Trophoblast cell (in vitro differentiated cells and primary cell): ENCODE results near the gene AGT.

Experiments used
- DNase-seq, 2 donors: peaks; one replicate each; pipeline ENCODE4 v3.0.0-alpha.2; 2016
- H2AFZ ChIP-seq: 2 replicates; pipeline ENCODE4 v1.6.1; 2013; ENCODE audit warnings: low read length, moderate library complexity, mild to moderate bottlenecking; ENCODE audit not compliant: insufficient read depth, poor library complexity
- H2AK5ac ChIP-seq: 2 replicates; pipeline ENCODE4 v1.6.1; 2013; ENCODE audit warnings: mild to moderate bottlenecking, low read length
- H2BK120ac ChIP-seq: 2 replicates; pipeline ENCODE4 v1.6.1; 2013; ENCODE audit warnings: low read length, mild to moderate bottlenecking, moderate library complexity; ENCODE audit not compliant: insufficient read depth, poor library complexity
- H2BK12ac ChIP-seq: 2 replicates; pipeline ENCODE4 v1.6.1; 2013; ENCODE audit warnings: mild to moderate bottlenecking, low read length, moderate library complexity
- H2BK5ac ChIP-seq: 2 replicates; pipeline ENCODE4 v1.6.1; 2013; ENCODE audit warnings: low read length, low read depth, moderate library complexity, mild to moderate bottlenecking; ENCODE audit not compliant: poor library complexity
- H3K14ac ChIP-seq: 2 replicates; pipeline ENCODE4 v1.6.1; 2013; ENCODE audit warnings: mild to moderate bottlenecking, low read length
- H3K18ac ChIP-seq: 2 replicates; pipeline ENCODE4 v1.6.1; 2013; ENCODE audit warnings: mild to moderate bottlenecking, low read length
- H3K23ac ChIP-seq: 2 replicates; pipeline ENCODE4 v1.6.1; 2013; ENCODE audit warnings: low read length
- H3K27ac ChIP-seq: 2 replicates; pipeline ENCODE4 v1.5.1; 2013; ENCODE audit warnings: low read depth, mild to moderate bottlenecking, inconsistent platforms, low read length, moderate library complexity
- H3K27me3 ChIP-seq: 2 replicates; pipeline ENCODE4 v1.6.1; 2013; ENCODE audit warnings: inconsistent platforms, mild to moderate bottlenecking, low read length, moderate library complexity; ENCODE audit not compliant: insufficient read depth
- H3K36me3 ChIP-seq, 2 experiments: 1 replicate in 1 of 2; 2 replicates in 1 of 2; pipeline ENCODE4 v1.6.1; 2013; ENCODE audit warnings: low read length in 2 of 2, mild to moderate bottlenecking in 2 of 2, moderate library complexity in 1 of 2; ENCODE audit not compliant: insufficient read depth in 2 of 2, control insufficient read depth in 1 of 2
- H3K4ac ChIP-seq: 2 replicates; pipeline ENCODE4 v1.6.1; 2013; ENCODE audit warnings: low read depth, mild to moderate bottlenecking, low read length, moderate library complexity
- H3K4me1 ChIP-seq, 2 experiments: 1 replicate in 1 of 2; 2 replicates in 1 of 2; pipeline ENCODE4 v1.6.1; 2013; ENCODE audit warnings: low read length in 2 of 2, mild to moderate bottlenecking in 2 of 2, moderate library complexity in 1 of 2; ENCODE audit not compliant: insufficient read depth in 2 of 2, control insufficient read depth in 1 of 2
- H3K4me2 ChIP-seq: 2 replicates; pipeline ENCODE4 v1.6.1; 2013; ENCODE audit warnings: inconsistent platforms, mild to moderate bottlenecking, low read length, moderate library complexity
- H3K4me3 ChIP-seq: 2 replicates; pipeline ENCODE4 v1.5.1; 2013; ENCODE audit warnings: mild to moderate bottlenecking, low read depth, low read length, inconsistent platforms
- H3K79me1 ChIP-seq: one replicate; pipeline ENCODE4 v1.6.1; 2013; ENCODE audit warnings: low read length
- H3K79me2 ChIP-seq: 2 replicates; pipeline ENCODE4 v1.6.1; 2013; ENCODE audit warnings: low read length, mild to moderate bottlenecking; ENCODE audit not compliant: control insufficient read depth, insufficient read depth, poor library complexity
- H3K9ac ChIP-seq: 2 replicates; pipeline ENCODE4 v1.6.1; 2013; ENCODE audit warnings: mild to moderate bottlenecking, low read length
- H3K9me3 ChIP-seq: 2 replicates; pipeline ENCODE4 v1.6.1; 2013; ENCODE audit warnings: low read depth, mild to moderate bottlenecking, control low read depth, inconsistent platforms, low read length; ENCODE audit not compliant: insufficient read depth
- H4K12ac ChIP-seq: 2 replicates; pipeline ENCODE4 v1.6.1; 2013; ENCODE audit warnings: low read depth, mild to moderate bottlenecking, low read length, moderate library complexity
- H4K8ac ChIP-seq: 2 replicates; pipeline ENCODE4 v1.6.1; 2013; ENCODE audit warnings: low read depth, mild to moderate bottlenecking, low read length, moderate library complexity
- H4K91ac ChIP-seq: one replicate; pipeline ENCODE4 v1.6.1; 2013; ENCODE audit warnings: low read depth, mild to moderate bottlenecking, low read length, moderate library complexity
- WGBS: extraction: QIAGEN DNeasy Blood & Tissue Kit; methylation state at CpG from one replicate; pipeline ENCODE4 v1.1.7; 2013; ENCODE audit warnings: missing lambda C conversion rate; ENCODE audit not compliant: insufficient read length, insufficient coverage; ENCODE audit errors: extremely low coverage; 5-methylcytosine and 5-hydroxymethylcytosine counted together

AGT gene

DNA sequence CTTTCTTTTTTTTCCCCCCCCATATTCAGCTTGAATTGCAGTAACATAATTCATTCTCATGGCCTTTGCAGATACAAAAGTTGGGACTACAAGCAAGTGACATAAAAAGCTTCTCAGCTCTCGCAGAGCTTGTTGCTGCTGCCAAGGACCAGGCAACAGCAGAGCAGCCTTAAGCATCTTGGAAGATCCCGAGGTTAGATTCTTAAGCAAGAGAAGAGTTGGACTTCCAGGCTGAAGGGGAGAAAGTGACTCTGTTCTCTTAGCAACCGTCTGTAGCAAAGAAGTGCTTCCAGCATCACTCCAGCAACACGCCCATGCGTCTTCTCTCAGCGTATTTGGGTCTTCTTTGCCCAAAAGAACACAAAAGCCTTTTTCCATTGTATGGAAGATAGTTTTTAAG lies 20.7 kb downstream of the AGT start:
- Histone ChIP-seq H4K12ac (no peak overlapping the region), H3K23ac (no peak overlapping the region), H3K27me3 (no peaks in the 10 kb centered on the region), H2BK5ac (no peak overlapping the region), H4K91ac (no peak overlapping the region), H3K4ac (no peak overlapping the region), H3K9ac (no peak overlapping the region), H2BK120ac (no peak overlapping the region), H3K4me1 (peaks cover 0 to 3% of the 10 kb centered on the region in 2 experiments), H2AFZ (no peak overlapping the region), H3K79me1 (no peaks in the 10 kb centered on the region), H2BK12ac (no peak overlapping the region), H3K9me3 (peaks cover 2% of the 10 kb centered on the region), H3K14ac (no peak overlapping the region), H3K4me3 (no peak overlapping the region), H3K4me2 (no peak overlapping the region), H3K18ac (no peak overlapping the region), H2AK5ac (no peak overlapping the region), H3K27ac (no peak overlapping the region), H3K79me2 (no peaks in the 10 kb centered on the region), H3K36me3 (peaks cover 18 to 26% of the 10 kb centered on the region in 2 experiments), H4K8ac (no peak overlapping the region)
- WGBS = no CpG with 5 or more reads among the region's 6 CpGs
- DNase-seq = no peak

DNA sequence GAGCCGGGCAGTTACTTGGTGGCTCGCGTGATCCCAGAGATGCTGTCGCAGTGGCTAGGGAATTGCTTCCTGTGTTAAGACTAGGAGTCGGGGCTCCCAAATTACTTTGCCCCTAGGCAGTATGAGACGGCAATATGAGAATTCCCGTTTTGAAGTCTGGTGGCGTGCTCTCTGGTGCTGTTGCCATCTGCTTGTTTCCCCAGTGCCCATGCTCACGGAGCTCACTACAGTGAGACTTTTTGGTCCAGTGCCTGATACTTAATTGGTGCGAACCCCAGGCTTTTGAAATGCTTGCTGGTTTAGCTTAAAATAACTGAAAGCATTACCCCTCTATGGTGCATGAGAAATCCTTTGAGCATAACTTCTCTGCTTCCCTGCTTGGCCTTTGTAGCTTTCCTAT lies 22.3 kb downstream of the AGT start:
- WGBS = no CpG with 5 or more reads among the region's 10 CpGs
- H3K27me3 ChIP-seq = no peaks in the 10 kb centered on the region
- H3K9me3 ChIP-seq = peaks cover 2% of the 10 kb centered on the region
- H4K91ac ChIP-seq = no peak overlapping the region
- no peak overlapping the region for H3K9ac ChIP-seq
- H2BK5ac ChIP-seq = no peak overlapping the region
- no peak overlapping the region for H2AK5ac ChIP-seq
- H3K4me3 ChIP-seq = no peak overlapping the region
- no peak overlapping the region for H2AFZ ChIP-seq
- no peak overlapping the region for H4K8ac ChIP-seq
- no peak overlapping the region for H3K18ac ChIP-seq
- H3K4me1 ChIP-seq = peaks cover 0 to 3% of the 10 kb centered on the region in 2 experiments
- H3K4ac ChIP-seq = no peak overlapping the region
- H4K12ac ChIP-seq = no peak overlapping the region
- H3K23ac ChIP-seq = no peak overlapping the region
- DNase-seq = no peak
- H3K27ac ChIP-seq = no peak overlapping the region
- H3K4me2 ChIP-seq = no peak overlapping the region
- no peak overlapping the region for H3K14ac ChIP-seq
- no peaks in the 10 kb centered on the region for H3K79me2 ChIP-seq
- H3K79me1 ChIP-seq = no peaks in the 10 kb centered on the region
- peaks cover 22 to 31% of the 10 kb centered on the region in 2 experiments for H3K36me3 ChIP-seq
- no peak overlapping the region for H2BK12ac ChIP-seq
- H2BK120ac ChIP-seq = no peak overlapping the region

- H4K12ac ChIP-seq = no peak overlapping the region
- peaks cover 0 to 3% of the 10 kb centered on the region in 2 experiments for H3K4me1 ChIP-seq
- no peak overlapping the region for H3K27ac ChIP-seq
- no peak overlapping the region for H3K14ac ChIP-seq
- no peak for DNase-seq
- H3K4ac ChIP-seq = no peak overlapping the region
- no peak overlapping the region for H3K4me3 ChIP-seq
- H3K23ac ChIP-seq = no peak overlapping the region
- no peak overlapping the region for H2AFZ ChIP-seq
- H3K9ac ChIP-seq = no peak overlapping the region
- H3K9me3 ChIP-seq = peaks cover 2% of the 10 kb centered on the region
- no peak overlapping the region for H4K91ac ChIP-seq
- H2BK120ac ChIP-seq = no peak overlapping the region
- no peaks in the 10 kb centered on the region for H3K79me1 ChIP-seq
- no peaks in the 10 kb centered on the region for H3K79me2 ChIP-seq
- no peaks in the 10 kb centered on the region for H3K27me3 ChIP-seq
- no CpG with 5 or more reads among the region's 9 CpGs for WGBS
- no peak overlapping the region for H2AK5ac ChIP-seq
- H3K36me3 ChIP-seq = peaks cover 24 to 34% of the 10 kb centered on the region in 2 experiments
- no peak overlapping the region for H4K8ac ChIP-seq
- no peak overlapping the region for H3K4me2 ChIP-seq
- no peak overlapping the region for H2BK5ac ChIP-seq
- H2BK12ac ChIP-seq = no peak overlapping the region
- H3K18ac ChIP-seq = no peak overlapping the region
Observed at GRCh38 chr1:230690101-230690500, 23.8 kb downstream of the AGT start.

GRCh38 chr1:230686747-230687146 lies 27.2 kb downstream of the AGT start:
- Histone ChIP-seq H4K8ac (no peak overlapping the region), H3K4me3 (no peak overlapping the region), H3K4me1 (peaks cover 3% of the 10 kb centered on the region in 2 experiments), H4K12ac (no peak overlapping the region), H3K23ac (no peak overlapping the region), H3K18ac (no peak overlapping the region), H3K4ac (no peak overlapping the region), H4K91ac (no peak overlapping the region), H3K27ac (no peak overlapping the region), H3K14ac (no peak overlapping the region), H2AFZ (no peak overlapping the region), H2BK5ac (no peak overlapping the region), H2BK120ac (no peak overlapping the region), H2AK5ac (no peak overlapping the region), H2BK12ac (no peak overlapping the region), H3K27me3 (no peaks in the 10 kb centered on the region), H3K79me1 (no peaks in the 10 kb centered on the region), H3K36me3 (peaks cover 20 to 33% of the 10 kb centered on the region in 2 experiments), H3K79me2 (no peaks in the 10 kb centered on the region), H3K9me3 (peaks cover 2% of the 10 kb centered on the region), H3K4me2 (no peak overlapping the region), H3K9ac (no peak overlapping the region)
- no CpG with 5 or more reads among the region's 5 CpGs for WGBS
- no peak for DNase-seq
